PC-3 (cell line): ENCODE measurements around the gene RTN4RL1. TPM values are rescaled to one million over a fixed set of nuclear protein-coding genes. Genes with fewer than 3 reads are reported as not detected.

Experiments
- ATAC-seq: fragments of 200-7000 bp; cut with Tn5 transposase; 2 replicates; pipeline ENCODE4 v1.9.1; 2020; ENCODE audit warnings: mild to moderate bottlenecking, moderate library complexity
- BruUV-seq: library from RNA; stranded (reverse); fragments of 400-500 nt; replicated peaks from 2 replicates; lab custom pipeline; 2021; lab: Mats Ljungman, UMichigan
- CTCF ChIA-PET: fragments of 300-600 bp; sonication (Branson Sonifier 250); formaldehyde crosslinking; loops from one replicate; lab custom pipeline; 2022; ENCODE audit warnings: antibody characterized with exemption; lab: Charles Lee
- POLR2A ChIA-PET: fragments of 300-600 bp; sonication (Branson Sonifier 250); formaldehyde crosslinking; loops from one replicate; lab custom pipeline; 2022; ENCODE audit warnings: antibody characterized with exemption; ENCODE audit not compliant: unreplicated experiment; lab: Charles Lee
- DNase-seq: peaks from one replicate; pipeline ENCODE4 v3.0.0-alpha.2; 2015
- H2AFZ ChIP-seq: fragments of 300-600 bp; sonication (generic); 2 replicates; pipeline ENCODE4 v1.6.0; 2016; ENCODE audit warnings: antibody characterized with exemption, low read length
- H3F3A ChIP-seq: fragments of 300-600 bp; sonication (generic); one replicate; pipeline ENCODE4 v1.6.0; 2017; ENCODE audit warnings: antibody characterized with exemption, low read length, control low read depth, mild to moderate bottlenecking; ENCODE audit not compliant: unreplicated experiment
- H3K27ac ChIP-seq: fragments of 300-600 bp; sonication (generic); 2 replicates; pipeline ENCODE4 v1.5.1; 2016; ENCODE audit warnings: mild to moderate bottlenecking, low read length
- H3K27me3 ChIP-seq: fragments of 300-600 bp; sonication (generic); 2 replicates; pipeline ENCODE4 v1.6.1; 2016; ENCODE audit warnings: low read length, mixed read lengths
- H3K36me3 ChIP-seq: fragments of 300-600 bp; sonication (generic); 2 replicates; pipeline ENCODE4 v1.6.1; 2016; ENCODE audit warnings: low read depth, mixed run types, low read length, mixed read lengths
- H3K4me1 ChIP-seq: fragments of 300-600 bp; sonication (generic); 2 replicates; pipeline ENCODE4 v1.5.1; 2016; ENCODE audit warnings: low read length; ENCODE audit not compliant: insufficient read depth
- H3K4me2 ChIP-seq: fragments of 300-600 bp; sonication (generic); 2 replicates; pipeline ENCODE4 v1.6.0; 2016; ENCODE audit warnings: low read length
- H3K4me3 ChIP-seq: fragments of 300-600 bp; sonication (generic); 2 replicates; pipeline ENCODE4 v1.5.1; 2016; ENCODE audit warnings: mild to moderate bottlenecking, low read length, mixed read lengths
- H3K79me2 ChIP-seq: fragments of 300-600 bp; sonication (generic); 2 replicates; pipeline ENCODE4 v1.6.1; 2017; ENCODE audit warnings: low read length, mixed read lengths
- H3K9ac ChIP-seq: fragments of 300-600 bp; sonication (generic); 2 replicates; pipeline ENCODE4 v1.6.0; 2016; ENCODE audit warnings: mild to moderate bottlenecking, low read length
- H3K9me2 ChIP-seq: fragments of 300-600 bp; sonication (generic); replicated peaks from 2 replicates; pipeline ENCODE4 v1.6.1; 2016; ENCODE audit warnings: mixed run types, low read length, mixed read lengths
- H3K9me3 ChIP-seq: fragments of 300-600 bp; sonication (generic); 2 replicates; pipeline ENCODE4 v1.6.1; 2016; ENCODE audit warnings: low read length, mixed read lengths
- H4K20me1 ChIP-seq: fragments of 300-600 bp; sonication (generic); 2 replicates; pipeline ENCODE4 v1.6.1; 2016; ENCODE audit warnings: low read length, mixed read lengths
- CTCF ChIP-seq: fragments of 300-600 bp; sonication (generic); conservative IDR thresholded peaks from 2 replicates; pipeline ENCODE4 v1.5.1; 2017; ENCODE audit warnings: antibody characterized with exemption, low read depth, mild to moderate bottlenecking, low read length
- EZH2 ChIP-seq: fragments of 300-600 bp; sonication (generic); IDR thresholded peaks from one replicate; pipeline ENCODE4 v1.6.1; 2017; ENCODE audit warnings: antibody characterized with exemption, mild to moderate bottlenecking, low read length; ENCODE audit not compliant: unreplicated experiment
- EZH2phosphoT487 ChIP-seq: fragments of 300-600 bp; sonication (generic); IDR thresholded peaks from 2 replicates; pipeline ENCODE4 v1.6.1; 2018; ENCODE audit warnings: mild to moderate bottlenecking, antibody characterized with exemption, low read length, borderline replicate concordance
- intact Hi-C: fragments of 100-400 bp; cut with micrococcal nuclease; formaldehyde crosslinking; loops from 2 replicates; pipeline ENCODE4 v1.9.0; 2023
- total RNA-seq: library from RNA; depleted of rRNA; stranded (reverse); fragments of >200 nt; gene quantifications from 2 replicates; pipeline ENCODE4 v1.2.3, GENCODE V29; 2014

Gene RTN4RL1
- total RNA-seq, 1 experiment from 2014 or later: 6.9 TPM

- TF ChIP-seq CTCF (no peak), EZH2phosphoT487 (no peak), EZH2 (no peak)
These were observed 76.7 kb downstream of the RTN4RL1 start for GRCh38 chr17:1948517-1948825.

DNA sequence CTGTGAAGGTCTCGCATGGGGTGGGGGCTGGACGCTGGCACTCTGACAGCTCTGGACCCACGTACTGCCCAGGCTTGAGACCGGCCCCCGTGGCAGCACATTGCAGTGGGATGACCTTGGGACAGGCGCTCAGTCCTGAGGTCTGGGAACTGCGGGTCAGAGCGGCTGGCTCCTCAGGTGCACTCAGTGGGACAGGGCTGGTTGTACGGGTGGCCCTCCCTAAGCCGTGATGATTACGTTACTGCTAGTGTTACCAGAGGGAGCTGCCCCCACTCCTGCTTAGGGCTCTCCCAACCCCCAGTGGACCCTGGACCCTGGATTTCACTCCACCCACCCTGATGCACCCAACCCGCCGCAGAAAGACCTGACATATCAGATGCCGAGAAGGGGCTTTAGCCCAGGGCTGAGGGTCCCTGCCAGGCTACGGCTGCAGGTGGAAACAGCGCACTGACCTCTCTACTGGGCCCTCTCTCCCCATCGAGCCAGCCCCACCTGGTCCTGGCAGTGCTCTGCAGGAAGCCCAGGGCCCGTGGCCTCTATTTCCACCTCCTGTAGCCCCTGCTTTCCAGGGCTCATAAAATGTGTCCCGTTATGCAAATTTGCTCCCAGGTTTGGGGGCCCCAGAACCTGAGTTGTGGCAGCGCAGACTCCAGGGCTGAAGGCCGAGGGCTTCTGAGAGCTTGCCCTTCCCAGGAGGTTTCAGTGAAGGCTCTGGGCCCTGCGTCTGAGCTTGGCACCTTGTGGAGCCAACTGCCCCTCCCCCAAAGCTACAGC lies 77.2 kb downstream of the RTN4RL1 start:
- H3K9me3 ChIP-seq: no peaks in the 10 kb centered on the region
- no peaks in the 10 kb centered on the region for H3F3A ChIP-seq
- no peaks in the 10 kb centered on the region for H3K36me3 ChIP-seq
- POLR2A ChIA-PET: no interaction called here
- H3K4me2 ChIP-seq: no peak overlapping the region
- DNase-seq (no peak), ATAC-seq (no peak)
- H2AFZ ChIP-seq: no peak overlapping the region
- H3K27me3 ChIP-seq: no peaks in the 10 kb centered on the region
- no peaks in the 10 kb centered on the region for H3K79me2 ChIP-seq
- BruUV-seq: no TSS peak
- no peak overlapping the region for H3K4me3 ChIP-seq
- H3K27ac ChIP-seq: no peak overlapping the region
- no peaks in the 10 kb centered on the region for H3K9me2 ChIP-seq
- CTCF ChIA-PET: no interaction called here
- no peaks in the 10 kb centered on the region for H3K4me1 ChIP-seq
- intact Hi-C loops: no loop called here
- H3K9ac ChIP-seq: no peak overlapping the region
- H4K20me1 ChIP-seq: no peaks in the 10 kb centered on the region
- no peak for TF ChIP-seq EZH2phosphoT487
- no peak for TF ChIP-seq EZH2
- no peak for TF ChIP-seq CTCF

More at GRCh38 chr17:1948517-1948825, 76.7 kb downstream of the RTN4RL1 start:
- intact Hi-C loops: no loop called here
- no peaks in the 10 kb centered on the region for H3K9me2 ChIP-seq
- no peak overlapping the region for H3K4me3 ChIP-seq
- BruUV-seq: no TSS peak
- DNase-seq: no peak
- POLR2A ChIA-PET: no interaction called here
- H3F3A ChIP-seq: no peaks in the 10 kb centered on the region
- H3K9me3 ChIP-seq: no peaks in the 10 kb centered on the region
- H3K27me3 ChIP-seq: no peaks in the 10 kb centered on the region
- H3K36me3 ChIP-seq: no peaks in the 10 kb centered on the region
- H3K4me1 ChIP-seq: no peaks in the 10 kb centered on the region
- H3K79me2 ChIP-seq: no peaks in the 10 kb centered on the region
- no peak for ATAC-seq
- H2AFZ ChIP-seq: no peak overlapping the region
- H4K20me1 ChIP-seq: no peaks in the 10 kb centered on the region
- no peak overlapping the region for H3K9ac ChIP-seq
- CTCF ChIA-PET: no interaction called here
- no peak overlapping the region for H3K4me2 ChIP-seq
- H3K27ac ChIP-seq: no peak overlapping the region

DNA sequence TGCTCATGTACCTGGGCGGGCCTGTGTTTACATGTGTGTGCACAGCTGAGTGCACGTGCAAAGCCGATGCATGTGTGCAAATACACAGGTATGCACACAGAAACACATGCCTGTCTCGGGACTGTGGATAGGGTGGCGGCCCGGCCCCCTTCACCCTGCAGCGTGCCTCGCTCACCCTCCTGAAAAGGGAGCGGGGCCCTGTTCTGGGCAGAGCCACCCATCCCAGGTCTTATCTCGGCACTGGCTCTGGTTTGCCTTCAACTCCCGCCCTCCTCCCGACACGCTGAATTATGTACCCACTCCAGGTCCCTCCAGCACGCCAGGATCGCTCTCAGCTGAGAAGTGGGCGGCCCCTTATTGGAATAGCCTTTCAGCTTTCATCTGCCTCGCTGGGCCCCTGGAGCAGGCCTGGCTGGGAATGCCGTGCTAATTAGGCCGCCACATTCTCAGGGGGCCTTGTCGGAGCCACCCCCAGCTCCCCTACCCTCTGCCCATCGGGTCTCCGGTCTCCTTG lies 77.8 kb downstream of the RTN4RL1 start:
- H3K4me3 ChIP-seq: no peak overlapping the region
- no peak overlapping the region for H2AFZ ChIP-seq
- no peaks in the 10 kb centered on the region for H3K36me3 ChIP-seq
- H3K79me2 ChIP-seq: no peaks in the 10 kb centered on the region
- H4K20me1 ChIP-seq: no peaks in the 10 kb centered on the region
- ATAC-seq: no peak
- H3K9ac ChIP-seq: no peak overlapping the region
- no peaks in the 10 kb centered on the region for H3F3A ChIP-seq
- CTCF ChIA-PET: no interaction called here
- no peaks in the 10 kb centered on the region for H3K27me3 ChIP-seq
- intact Hi-C loops: no loop called here
- no peak overlapping the region for H3K4me2 ChIP-seq
- BruUV-seq: no TSS peak
- TF ChIP-seq EZH2phosphoT487: no peak
- TF ChIP-seq EZH2: no peak
- TF ChIP-seq CTCF: no peak
- H3K9me3 ChIP-seq: no peaks in the 10 kb centered on the region
- POLR2A ChIA-PET: no interaction called here
- DNase-seq: no peak
- H3K9me2 ChIP-seq: no peaks in the 10 kb centered on the region
- H3K4me1 ChIP-seq: no peaks in the 10 kb centered on the region
- no peak overlapping the region for H3K27ac ChIP-seq
